Measurements from ENCODE around the gene CYYR1.

CYYR1 gene

GRCh38 chr21:26443867-26444266 is 129.2 kb downstream of the CYYR1 start:
- TF ChIP-seq, protein P1, sequence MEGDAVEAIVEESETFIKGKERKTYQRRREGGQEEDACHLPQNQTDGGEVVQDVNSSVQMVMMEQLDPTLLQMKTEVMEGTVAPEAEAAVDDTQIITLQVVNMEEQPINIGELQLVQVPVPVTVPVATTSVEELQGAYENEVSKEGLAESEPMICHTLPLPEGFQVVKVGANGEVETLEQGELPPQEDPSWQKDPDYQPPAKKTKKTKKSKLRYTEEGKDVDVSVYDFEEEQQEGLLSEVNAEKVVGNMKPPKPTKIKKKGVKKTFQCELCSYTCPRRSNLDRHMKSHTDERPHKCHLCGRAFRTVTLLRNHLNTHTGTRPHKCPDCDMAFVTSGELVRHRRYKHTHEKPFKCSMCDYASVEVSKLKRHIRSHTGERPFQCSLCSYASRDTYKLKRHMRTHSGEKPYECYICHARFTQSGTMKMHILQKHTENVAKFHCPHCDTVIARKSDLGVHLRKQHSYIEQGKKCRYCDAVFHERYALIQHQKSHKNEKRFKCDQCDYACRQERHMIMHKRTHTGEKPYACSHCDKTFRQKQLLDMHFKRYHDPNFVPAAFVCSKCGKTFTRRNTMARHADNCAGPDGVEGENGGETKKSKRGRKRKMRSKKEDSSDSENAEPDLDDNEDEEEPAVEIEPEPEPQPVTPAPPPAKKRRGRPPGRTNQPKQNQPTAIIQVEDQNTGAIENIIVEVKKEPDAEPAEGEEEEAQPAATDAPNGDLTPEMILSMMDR (conservative IDR thresholded peaks at IDR 0.05) = no peak
- no peak overlapping the region for H3K27ac ChIP-seq

DNA sequence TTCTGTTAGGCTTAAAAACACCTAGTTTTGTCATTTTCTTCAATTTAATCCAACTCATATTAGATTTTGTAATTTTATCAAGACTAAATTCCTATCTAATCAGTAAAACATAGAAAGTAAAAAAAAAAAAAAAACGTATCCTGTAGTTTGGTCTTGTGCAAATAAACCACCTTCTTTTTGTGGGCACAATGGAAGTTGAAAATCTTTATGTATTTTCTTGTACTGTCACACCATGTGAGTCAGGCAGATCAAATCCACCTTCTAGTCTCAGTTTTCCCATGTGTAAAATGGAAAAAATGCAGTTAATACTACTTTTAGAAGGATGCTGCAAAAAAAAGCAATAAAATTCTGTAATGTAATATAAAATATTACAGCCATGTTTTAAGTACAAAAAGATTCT is 129.8 kb downstream of the CYYR1 start:
- TF ChIP-seq, protein P1 (conservative IDR thresholded peaks at IDR 0.05) = no peak
- no peak overlapping the region for H3K27ac ChIP-seq

DNA sequence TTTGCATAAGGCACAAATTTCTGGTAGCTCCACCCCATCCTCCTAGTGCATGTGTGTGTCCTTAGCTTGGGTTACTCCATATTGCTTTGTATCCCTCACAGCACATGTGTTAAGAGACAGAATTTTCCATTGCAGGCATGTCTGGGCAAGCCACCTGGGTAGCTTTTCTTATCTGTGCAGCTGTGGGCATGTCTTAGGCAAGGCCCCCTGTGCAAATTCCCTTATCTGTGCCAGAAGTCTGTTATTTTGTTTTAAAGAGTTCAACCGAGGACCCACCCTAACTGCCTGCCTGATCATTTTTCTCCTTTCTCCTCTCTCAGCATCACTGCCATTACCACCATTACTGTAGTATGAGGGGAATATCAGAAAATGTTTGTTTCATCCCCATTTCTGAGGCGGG is 131.9 kb downstream of the CYYR1 start:
- TF ChIP-seq, protein P1 (conservative IDR thresholded peaks at IDR 0.05) = no peak
- H3K27ac ChIP-seq = no peak overlapping the region

DNA sequence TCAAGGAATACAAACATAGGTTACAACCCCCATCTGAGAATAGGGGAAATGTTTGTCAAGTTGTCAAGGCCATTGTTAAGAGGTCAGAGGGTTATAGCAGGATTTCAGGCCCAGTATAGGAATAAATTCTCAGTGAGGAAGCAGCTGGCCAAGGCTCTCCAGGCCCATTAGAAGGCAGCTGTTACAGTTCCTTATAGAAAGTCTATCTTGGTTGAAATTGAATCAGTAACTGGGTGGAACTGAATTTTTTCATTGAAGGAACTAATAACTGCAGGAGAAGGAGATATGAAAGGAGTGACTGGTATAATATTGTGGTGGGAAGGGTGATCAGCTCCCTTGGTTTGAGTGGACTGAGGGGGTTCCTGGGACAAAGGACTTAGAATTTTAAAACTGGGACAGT is 134.1 kb downstream of the CYYR1 start:
- TF ChIP-seq, protein P1 (conservative IDR thresholded peaks at IDR 0.05) = no peak
- H3K27ac ChIP-seq = no peak overlapping the region

GRCh38 chr21:26437326-26438009 is 135.6 kb downstream of the CYYR1 start:
- TF ChIP-seq, protein P1 (conservative IDR thresholded peaks at IDR 0.05) = no peak
- no peak overlapping the region for H3K27ac ChIP-seq

GRCh38 chr21:26433386-26433785 is 139.7 kb downstream of the CYYR1 start:
- H3K27ac ChIP-seq = no peak overlapping the region
- TF ChIP-seq, protein P1 (conservative IDR thresholded peaks at IDR 0.05) = no peak

GRCh38 chr21:26432410-26432809 is 140.7 kb downstream of the CYYR1 start:
- TF ChIP-seq, protein P1 (conservative IDR thresholded peaks at IDR 0.05) = no peak
- no peak overlapping the region for H3K27ac ChIP-seq
